GM23338 (cell line): ENCODE measurements around the gene ETNK1. TPM values are rescaled to one million over a fixed set of nuclear protein-coding genes. Genes with fewer than 3 reads are reported as not detected.

Experiments
- ATAC-seq: fragments of 200-7000 bp; cut with Tn5 transposase; 3 replicates; pipeline ENCODE4 v1.9.1; 2020
- DNase-seq: peaks from one replicate; pipeline ENCODE4 v3.0.0-alpha.2; 2015; ENCODE audit warnings: low spot score
- H2AFZ ChIP-seq: fragments of 200-600 bp; sonication (generic); 2 replicates; pipeline ENCODE4 v1.8.0; 2016; ENCODE audit warnings: antibody characterized with exemption, mild to moderate bottlenecking, moderate library complexity
- H3F3A ChIP-seq: fragments of 200-600 bp; sonication (generic); replicated peaks from 2 replicates; pipeline ENCODE4 v1.8.0; 2017; ENCODE audit warnings: antibody characterized with exemption, mixed run types, low read depth
- H3K27ac ChIP-seq: fragments of 200-600 bp; sonication (generic); 2 replicates; pipeline ENCODE4 v1.6.1; 2016; ENCODE audit warnings: low read depth
- H3K27me3 ChIP-seq: fragments of 200-600 bp; sonication (generic); 2 replicates; pipeline ENCODE4 v1.8.0; 2016; ENCODE audit warnings: mild to moderate bottlenecking, mixed run types, moderate library complexity; ENCODE audit not compliant: insufficient read depth
- H3K36me3 ChIP-seq: fragments of 200-600 bp; sonication (generic); 2 replicates; pipeline ENCODE4 v1.8.0; 2016; ENCODE audit warnings: mild to moderate bottlenecking; ENCODE audit not compliant: insufficient read depth
- H3K4me1 ChIP-seq: fragments of 200-600 bp; sonication (generic); 2 replicates; pipeline ENCODE4 v1.8.0; 2016; ENCODE audit warnings: mild to moderate bottlenecking, moderate library complexity; ENCODE audit not compliant: insufficient read depth
- H3K4me2 ChIP-seq: fragments of 200-600 bp; sonication (generic); 2 replicates; pipeline ENCODE4 v1.7.1; 2017; ENCODE audit warnings: mixed run types
- H3K4me3 ChIP-seq: fragments of 200-600 bp; sonication (generic); 2 replicates; pipeline ENCODE4 v1.6.1; 2016; ENCODE audit warnings: mixed run types
- H3K79me2 ChIP-seq: fragments of 200-600 bp; sonication (generic); replicated peaks from 2 replicates; pipeline ENCODE4 v1.8.0; 2017; ENCODE audit warnings: mild to moderate bottlenecking; ENCODE audit not compliant: insufficient read depth
- H3K9me2 ChIP-seq: fragments of 200-600 bp; sonication (generic); 2 replicates; pipeline ENCODE4 v1.8.0; 2017; ENCODE audit not compliant: insufficient read depth
- H4K20me1 ChIP-seq: fragments of 200-600 bp; sonication (generic); replicated peaks from 2 replicates; pipeline ENCODE4 v1.8.0; 2017; ENCODE audit warnings: mild to moderate bottlenecking; ENCODE audit not compliant: insufficient read depth
- H3K27ac Mint-ChIP-seq: 2 replicates; pipeline ENCODE4 v1.8.0; 2020; ENCODE audit warnings: inconsistent platforms, mild to moderate bottlenecking, moderate library complexity, mixed read lengths
- H3K27me3 Mint-ChIP-seq: 3 replicates; pipeline ENCODE4 v1.8.0; 2022; ENCODE audit warnings: low read depth, mild to moderate bottlenecking, moderate library complexity, mixed read lengths, inconsistent platforms; ENCODE audit not compliant: insufficient read depth, poor library complexity
- H3K36me3 Mint-ChIP-seq: 3 replicates; pipeline ENCODE4 v1.8.0; 2021; ENCODE audit warnings: low read depth, mild to moderate bottlenecking, inconsistent platforms, moderate library complexity, mixed read lengths
- H3K4me1 Mint-ChIP-seq: 3 replicates; pipeline ENCODE4 v1.8.0; 2020; ENCODE audit warnings: mild to moderate bottlenecking, inconsistent platforms, mixed read lengths
- H3K4me3 Mint-ChIP-seq: 3 replicates; pipeline ENCODE4 v1.8.0; 2021; ENCODE audit warnings: moderate library complexity, mild to moderate bottlenecking, inconsistent platforms, mixed read lengths
- H3K9me3 Mint-ChIP-seq: 3 replicates; pipeline ENCODE4 v1.8.0; 2020; ENCODE audit warnings: moderate library complexity, mild to moderate bottlenecking, inconsistent platforms, mixed read lengths
- CREB1 ChIP-seq: fragments of 250-450 bp; sonication (Bioruptor Pico); IDR thresholded peaks from 2 replicates; pipeline ENCODE4 v1.5.0; 2020; ENCODE audit warnings: low read depth, mild to moderate bottlenecking, moderate library complexity
- CTCF ChIP-seq, 2 experiments: fragments of 200-600 bp in 1 of 2; sonication (generic) in 1 of 2; conservative IDR thresholded peaks; 2 replicates each; pipeline versions ENCODE4 v1.5.1 to v1.6.1; 2016 to 2017; ENCODE audit warnings: antibody characterized with exemption in 2 of 2, low read depth in 2 of 2, mild to moderate bottlenecking in 2 of 2, moderate library complexity in 1 of 2
- EZH2 ChIP-seq: fragments of 200-600 bp; sonication (generic); IDR thresholded peaks from one replicate; pipeline ENCODE4 v1.8.0; 2017; ENCODE audit warnings: antibody characterized with exemption, mild to moderate bottlenecking, low read depth; ENCODE audit not compliant: unreplicated experiment
- EZH2phosphoT487 ChIP-seq: fragments of 200-600 bp; sonication (generic); IDR thresholded peaks from one replicate; pipeline ENCODE4 v1.8.1; 2018; ENCODE audit warnings: antibody characterized with exemption; ENCODE audit not compliant: unreplicated experiment
- JUNB ChIP-seq: IDR thresholded peaks from one replicate; pipeline ENCODE4 v1.6.1; 2016; ENCODE audit warnings: antibody characterized with exemption; ENCODE audit not compliant: unreplicated experiment
- NANOG ChIP-seq: IDR thresholded peaks from 2 replicates; pipeline ENCODE4 v1.6.1; 2016; ENCODE audit warnings: antibody characterized with exemption, borderline replicate concordance
- REST ChIP-seq: IDR thresholded peaks from one replicate; pipeline ENCODE4 v1.6.1; 2018; ENCODE audit warnings: antibody characterized with exemption; ENCODE audit not compliant: unreplicated experiment
- STAT1 ChIP-seq: IDR thresholded peaks from one replicate; pipeline ENCODE4 v1.6.1; 2016; ENCODE audit warnings: antibody characterized with exemption; ENCODE audit not compliant: unreplicated experiment
- ZNF114 ChIP-seq: fragments of 250-450 bp; sonication (Bioruptor Pico); IDR thresholded peaks from 2 replicates; pipeline ENCODE4 v1.5.0; 2020; ENCODE audit warnings: mild to moderate bottlenecking, moderate library complexity
- ZNF331 ChIP-seq: fragments of 250-450 bp; sonication (Bioruptor Pico); IDR thresholded peaks from 2 replicates; pipeline ENCODE4 v1.5.0; 2020; ENCODE audit warnings: low read depth, mild to moderate bottlenecking, moderate library complexity
- ZNF462 ChIP-seq: fragments of 250-450 bp; sonication (Bioruptor Pico); IDR thresholded peaks from 2 replicates; pipeline ENCODE4 v1.5.0; 2020; ENCODE audit warnings: mild to moderate bottlenecking, moderate library complexity
- polyA plus RNA-seq: library from polyadenylated mRNA; unstranded; fragments of >200 nt; fragmentation: Nextera tagmentation; extraction: Ambion mirVana; gene quantifications from 2 replicates; pipeline ENCODE4 v1.2.1, GENCODE V29; 2016
- total RNA-seq: library from RNA; depleted of rRNA; stranded (reverse); fragments of >200 nt; shearing (Covaris generic); gene quantifications from 2 replicates; pipeline ENCODE4 v1.2.3, GENCODE V29; 2014

Gene ETNK1
- total and polyA plus RNA-seq, 2 experiments from 2014 or later: 41.9 to 101 TPM

- Histone ChIP-seq H3K27me3 (no peaks in the 10 kb centered on the region), H3K9me2 (no peaks in the 10 kb centered on the region), H3K4me1 (peaks cover 7% of the 10 kb centered on the region; the same call in 1 of the 2 replicates), H3K27ac (no peak overlapping the region), H2AFZ (no peak overlapping the region), H4K20me1 (peaks cover 33% of the 10 kb centered on the region), H3K36me3 (no peaks in the 10 kb centered on the region; the same call in 1 of the 2 replicates), H3K4me2 (no peak overlapping the region), H3K4me3 (no peak overlapping the region), H3K79me2 (peaks cover 100% of the 10 kb centered on the region), H3F3A (no peaks in the 10 kb centered on the region)
- Mint-ChIP-seq H3K4me3 (no peak overlapping the region), H3K27me3 (no peaks in the 10 kb centered on the region), H3K27ac (no peak overlapping the region), H3K9me3 (no peaks in the 10 kb centered on the region), H3K4me1 (peaks cover 23% of the 10 kb centered on the region), H3K36me3 (peaks cover 12% of the 10 kb centered on the region; the same call in 2 of the 3 replicates)
- no peak for TF ChIP-seq STAT1
- TF ChIP-seq ZNF462 (CRISPR knock-in tag): no peak
- no peak for TF ChIP-seq EZH2
- DNase-seq (no peak), ATAC-seq (no peak)
Measured at GRCh38 chr12:22634883-22635282, 9.9 kb downstream of the ETNK1 start.

- Mint-ChIP-seq H3K4me3 (no peak overlapping the region), H3K27me3 (no peaks in the 10 kb centered on the region), H3K36me3 (peaks cover 10% of the 10 kb centered on the region; the same call in 2 of the 3 replicates), H3K27ac (peak overlapping the region; percentile 74; the same call in 1 of the 2 replicates), H3K4me1 (peaks cover 20% of the 10 kb centered on the region), H3K9me3 (no peaks in the 10 kb centered on the region)
- DNase-seq: no peak
- H3K4me2 ChIP-seq: no peak overlapping the region
- H3K27ac ChIP-seq: no peak overlapping the region
- peaks cover 100% of the 10 kb centered on the region for H3K79me2 ChIP-seq
- H3K4me1 ChIP-seq: peaks cover 10% of the 10 kb centered on the region; the same call in 1 of the 2 replicates
- H3K4me3 ChIP-seq: no peak overlapping the region
- H3F3A ChIP-seq: no peaks in the 10 kb centered on the region
- peaks cover 35% of the 10 kb centered on the region for H4K20me1 ChIP-seq
- no peak for ATAC-seq
- H2AFZ ChIP-seq: no peak overlapping the region
- H3K27me3 ChIP-seq: no peaks in the 10 kb centered on the region
- no peaks in the 10 kb centered on the region; the same call in 1 of the 2 replicates for H3K36me3 ChIP-seq
- H3K9me2 ChIP-seq: no peaks in the 10 kb centered on the region
- no peak for TF ChIP-seq ZNF331 (CRISPR knock-in tag)
- no peak for TF ChIP-seq EZH2
- TF ChIP-seq EZH2phosphoT487: no peak
- no peak for TF ChIP-seq CTCF (conservative IDR thresholded peaks at IDR 0.05; ENCODE audit: low read depth in 2 of 2)
- no peak for TF ChIP-seq REST
- TF ChIP-seq JUNB: no peak
- TF ChIP-seq ZNF114 (CRISPR knock-in tag): no peak
- TF ChIP-seq CREB1: no peak
- no peak for TF ChIP-seq STAT1
- no peak for TF ChIP-seq NANOG
Measured at GRCh38 chr12:22635812-22636211, 10.8 kb downstream of the ETNK1 start.
